Sigmoid colon (tissue), 7 donors: ENCODE results near the gene PIGN. TPM values are rescaled to one million over a fixed set of nuclear protein-coding genes. Genes with fewer than 3 reads are reported as not detected.

ENCODE experiments used
- DNase-seq: peaks from one replicate; pipeline ENCODE4 v3.0.0-alpha.2; 2019
- H3K27ac ChIP-seq, 4 donors: fragments of 200-600 bp; sonication (generic); one replicate each; pipeline ENCODE4 v1.5.1; 2016 to 2019; ENCODE audit warnings: mild to moderate bottlenecking in 1 of 4
- H3K27me3 ChIP-seq, 3 donors: fragments of 200-600 bp; sonication (generic); one replicate each; pipeline ENCODE4 v1.5.1; 2019; ENCODE audit warnings: mild to moderate bottlenecking in 1 of 3
- H3K36me3 ChIP-seq, 4 donors: fragments of 200-600 bp; sonication (generic); one replicate each; pipeline ENCODE4 v1.5.1; 2016 to 2019
- H3K4me1 ChIP-seq, 4 donors: fragments of 200-600 bp; sonication (generic); one replicate each; pipeline ENCODE4 v1.5.1; 2017 to 2019
- H3K4me3 ChIP-seq, 4 donors: fragments of 200-600 bp; sonication (generic); one replicate each; pipeline ENCODE4 v1.5.1; 2017 to 2019; ENCODE audit warnings: mild to moderate bottlenecking in 2 of 4, moderate library complexity in 1 of 4
- H3K9me3 ChIP-seq, 4 donors: fragments of 200-600 bp in 3 of 4; sonication (generic) in 3 of 4; one replicate each; pipeline versions ENCODE4 v1.5.1 to v1.6.1; 2013 to 2019
- CTCF ChIP-seq, 4 experiments: fragments of 450-650 bp in 3 of 4; fragments of 200-600 bp in 1 of 4; IDR thresholded peaks; one replicate each; pipeline ENCODE4 v1.5.1; 2016 to 2019; ENCODE audit warnings: antibody characterized with exemption in 4 of 4, mild to moderate bottlenecking in 3 of 4, moderate library complexity in 2 of 4
- EP300 ChIP-seq, 4 donors: sonication (generic); formaldehyde crosslinking; IDR thresholded peaks; one replicate each; pipeline ENCODE4 v1.6.1; 2017; ENCODE audit warnings: antibody characterized with exemption in 4 of 4
- POLR2A ChIP-seq, 2 donors: fragments of 450-650 bp; IDR thresholded peaks; one replicate each; pipeline ENCODE4 v1.6.1; 2016; ENCODE audit warnings: antibody characterized with exemption in 2 of 2, mild to moderate bottlenecking in 2 of 2, moderate library complexity in 2 of 2
- POLR2AphosphoS5 ChIP-seq, 4 donors: sonication (generic); formaldehyde crosslinking; IDR thresholded peaks; one replicate each; pipeline ENCODE4 v1.6.1; 2017; ENCODE audit warnings: antibody characterized with exemption in 4 of 4
- WGBS, 2 donors: extraction: QIAGEN DNeasy Blood & Tissue Kit; methylation state at CpG; one replicate each; pipeline ENCODE4 v1.1.7; 2013; 5-methylcytosine and 5-hydroxymethylcytosine counted together
- intact Hi-C: fragments of 100-400 bp; cut with DNase I; formaldehyde crosslinking; loops from one replicate; pipeline ENCODE4 v1.15.1; 2023
- polyA plus RNA-seq, 3 donors: library from polyadenylated mRNA; stranded (reverse); fragments of 200-250 nt; gene quantifications; one replicate each; pipeline ENCODE4 v1.2.3, GENCODE V29; 2013
- total RNA-seq, 4 donors: library from RNA; depleted of rRNA; stranded (reverse); fragments of >200 nt; gene quantifications; one replicate each; pipeline ENCODE4 v1.1.0, GENCODE V29; 2016
- donor health status: healthy with polysubstance abuse.
- donor health status: Bipolar disorder and iron deficiency.
- donor health status: healthy.

Gene PIGN
- total and polyA plus RNA-seq, 7 donors: 3.0 to 23.2 (median 18.4) TPM

GRCh38 chr18:62011416-62011815, 175.4 kb downstream of the PIGN start:
- no peaks in the 10 kb centered on the region for H3K36me3 ChIP-seq
- H3K27me3 ChIP-seq: no peaks in the 10 kb centered on the region
- H3K4me3 ChIP-seq: no peak overlapping the region
- no peak overlapping the region for H3K27ac ChIP-seq
- no peak for DNase-seq
- intact Hi-C loops: no loop called here
- H3K4me1 ChIP-seq: no peaks in the 10 kb centered on the region
- no peak for TF ChIP-seq EP300 (IDR thresholded peaks at IDR 0.05)
- no peak for TF ChIP-seq POLR2AphosphoS5 (IDR thresholded peaks at IDR 0.05)
- TF ChIP-seq CTCF (IDR thresholded peaks at IDR 0.05): no peak
- no peak for TF ChIP-seq POLR2A (IDR thresholded peaks at IDR 0.05)
- H3K9me3 ChIP-seq: no peaks in the 10 kb centered on the region
- 43 to 81% methylated on average over 6 of the region's 6 CpGs for WGBS, 2 donors

GRCh38 chr18:62009521-62009920, 177.3 kb downstream of the PIGN start:
- H3K36me3 ChIP-seq: no peaks in the 10 kb centered on the region
- H3K27me3 ChIP-seq: no peaks in the 10 kb centered on the region
- no peak overlapping the region for H3K27ac ChIP-seq
- TF ChIP-seq EP300 (IDR thresholded peaks at IDR 0.05): no peak
- TF ChIP-seq POLR2AphosphoS5 (IDR thresholded peaks at IDR 0.05): no peak
- TF ChIP-seq POLR2A (IDR thresholded peaks at IDR 0.05): no peak
- TF ChIP-seq CTCF (IDR thresholded peaks at IDR 0.05): no peak
- no peak overlapping the region for H3K4me3 ChIP-seq
- WGBS, 2 donors: 90% methylated on average over 3 of the region's 3 CpGs
- H3K9me3 ChIP-seq: no peaks in the 10 kb centered on the region
- DNase-seq: no peak
- H3K4me1 ChIP-seq: no peaks in the 10 kb centered on the region
- intact Hi-C loops: no loop called here

- no peak for DNase-seq
- H3K36me3 ChIP-seq: no peaks in the 10 kb centered on the region
- TF ChIP-seq EP300 (IDR thresholded peaks at IDR 0.05): no peak
- TF ChIP-seq POLR2A (IDR thresholded peaks at IDR 0.05): no peak
- no peak for TF ChIP-seq CTCF (IDR thresholded peaks at IDR 0.05)
- no peak for TF ChIP-seq POLR2AphosphoS5 (IDR thresholded peaks at IDR 0.05)
These were observed 185.5 kb downstream of the PIGN start for GRCh38 chr18:62001396-62001795.

GRCh38 chr18:61998957-61999356, 187.9 kb downstream of the PIGN start:
- H3K4me1 ChIP-seq: peaks cover 0 to 3% (median 0%) of the 10 kb centered on the region in 4 donors
- TF ChIP-seq POLR2A (IDR thresholded peaks at IDR 0.05): no peak
- TF ChIP-seq CTCF (IDR thresholded peaks at IDR 0.05): no peak
- TF ChIP-seq EP300 (IDR thresholded peaks at IDR 0.05): no peak
- TF ChIP-seq POLR2AphosphoS5 (IDR thresholded peaks at IDR 0.05): no peak
- no peaks in the 10 kb centered on the region for H3K36me3 ChIP-seq
- H3K27ac ChIP-seq: no peak overlapping the region
- intact Hi-C loops: no loop called here
- H3K9me3 ChIP-seq: no peaks in the 10 kb centered on the region
- DNase-seq: no peak
- H3K27me3 ChIP-seq: no peaks in the 10 kb centered on the region
- no peak overlapping the region for H3K4me3 ChIP-seq

More at GRCh38 chr18:62001396-62001795, 185.5 kb downstream of the PIGN start:
- Histone ChIP-seq H3K27me3 (no peaks in the 10 kb centered on the region), H3K4me1 (peaks cover 0 to 3% (median 0%) of the 10 kb centered on the region in 4 donors), H3K4me3 (no peak overlapping the region), H3K27ac (no peak overlapping the region), H3K9me3 (no peaks in the 10 kb centered on the region)
- intact Hi-C loops: no loop called here

- Histone ChIP-seq H3K4me1 (peaks cover 0 to 3% (median 0%) of the 10 kb centered on the region in 4 donors), H3K9me3 (no peaks in the 10 kb centered on the region), H3K27ac (no peak overlapping the region), H3K4me3 (no peak overlapping the region), H3K36me3 (no peaks in the 10 kb centered on the region), H3K27me3 (no peaks in the 10 kb centered on the region)
- DNase-seq: no peak
- intact Hi-C loops: no loop called here
- TF ChIP-seq EP300 (IDR thresholded peaks at IDR 0.05) (no peak), POLR2A (IDR thresholded peaks at IDR 0.05) (no peak), POLR2AphosphoS5 (IDR thresholded peaks at IDR 0.05) (no peak), CTCF (IDR thresholded peaks at IDR 0.05) (no peak)
- 91 to 93% methylated on average over 7 of the region's 7 CpGs for WGBS, 2 donors
These were observed 188.5 kb downstream of the PIGN start for GRCh38 chr18:61998335-61998734.
